SW 1271 (cell line): Measurements from ENCODE around the gene ZNF385A.
"Not testable (repeated sequence)": the region's sequence is repeated elsewhere in the genome, so short reads cannot be mapped to it uniquely, and the experiment has no call there.

Experiments
- DNase-seq, 2 experiments: peaks; one replicate each; lab custom pipeline; 2025; lab: John Stamatoyannopoulos, UW

ZNF385A gene

GRCh38 chr12:54355104-54355815 lies 29.3 kb downstream of the ZNF385A start:
- DNase-seq = no peak

GRCh38 chr12:54354271-54354670 lies 30.3 kb downstream of the ZNF385A start:
- not testable (repeated sequence) for DNase-seq

- DNase-seq = no peak
These were observed 31.4 kb downstream of the ZNF385A start for GRCh38 chr12:54352891-54353874.

GRCh38 chr12:54352022-54352531 lies 32.5 kb downstream of the ZNF385A start:
- DNase-seq = no peak

GRCh38 chr12:54351341-54351740 lies 33.2 kb downstream of the ZNF385A start:
- no peak for DNase-seq

- no peak for DNase-seq
These were observed 33.8 kb downstream of the ZNF385A start for GRCh38 chr12:54350743-54351142.

- no peak for DNase-seq
These were observed 34.9 kb downstream of the ZNF385A start for GRCh38 chr12:54349679-54350078.

GRCh38 chr12:54349036-54349435 lies 35.5 kb downstream of the ZNF385A start:
- no peak for DNase-seq

GRCh38 chr12:54341378-54342300 lies 42.9 kb downstream of the ZNF385A start:
- DNase-seq = no peak

- no peak for DNase-seq
These were observed 43.7 kb downstream of the ZNF385A start for GRCh38 chr12:54340846-54341245.

GRCh38 chr12:54338698-54339296 lies 45.7 kb downstream of the ZNF385A start:
- DNase-seq = no peak

- DNase-seq = no peak
These were observed 46.5 kb downstream of the ZNF385A start for GRCh38 chr12:54337854-54338650.

GRCh38 chr12:54337280-54337842 lies 47.2 kb downstream of the ZNF385A start:
- no peak for DNase-seq

GRCh38 chr12:54333420-54334034 lies 51.0 kb downstream of the ZNF385A start:
- DNase-seq = no peak

GRCh38 chr12:54331461-54331860 lies 53.1 kb downstream of the ZNF385A start:
- no peak for DNase-seq

GRCh38 chr12:54330442-54330841 lies 54.1 kb downstream of the ZNF385A start:
- DNase-seq = no peak

GRCh38 chr12:54329759-54330158 lies 54.8 kb downstream of the ZNF385A start:
- DNase-seq = peak in 1 of 2 experiments; percentile 23

GRCh38 chr12:54328595-54329337 lies 55.8 kb downstream of the ZNF385A start:
- DNase-seq = no peak
